Pulmonary artery endothelial cell (primary cell): ENCODE results near the gene PLXNA1. TPM values are rescaled to one million over a fixed set of nuclear protein-coding genes. Genes with fewer than 3 reads are reported as not detected.

Source experiments
- DNase-seq: peaks from one replicate; pipeline ENCODE4 v3.0.0-alpha.2; 2011; ENCODE audit warnings: low read depth, low spot score
- total RNA-seq: library from RNA; depleted of rRNA; stranded (reverse); fragments of >200 nt; gene quantifications from 2 replicates; pipeline ENCODE4 v1.2.3, GENCODE V29; 2014

Gene PLXNA1
- total RNA-seq, 1 donor from 2014 or later = 31.2 TPM

DNA sequence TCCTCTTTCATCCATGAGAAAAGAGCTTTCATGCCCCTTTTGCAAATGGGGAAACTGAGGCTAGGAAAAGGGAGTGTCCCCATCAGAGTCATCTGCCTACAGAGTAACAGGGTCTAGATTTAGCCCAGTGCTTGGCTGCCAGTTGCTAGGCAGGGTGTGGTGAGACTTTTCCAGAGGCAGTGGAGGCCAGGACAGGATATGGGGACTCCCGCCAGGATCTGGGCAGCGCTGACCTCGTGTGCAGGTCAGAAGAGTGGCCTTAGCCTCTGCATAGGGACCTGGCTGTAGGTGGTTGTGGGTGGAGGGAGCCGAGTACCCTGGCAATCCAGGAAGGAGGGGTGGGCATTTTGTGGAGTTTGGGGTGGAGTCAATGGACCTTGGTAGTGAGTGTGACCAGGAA, 4.2 kb downstream of the PLXNA1 start:
- DNase-seq = no peak

DNA sequence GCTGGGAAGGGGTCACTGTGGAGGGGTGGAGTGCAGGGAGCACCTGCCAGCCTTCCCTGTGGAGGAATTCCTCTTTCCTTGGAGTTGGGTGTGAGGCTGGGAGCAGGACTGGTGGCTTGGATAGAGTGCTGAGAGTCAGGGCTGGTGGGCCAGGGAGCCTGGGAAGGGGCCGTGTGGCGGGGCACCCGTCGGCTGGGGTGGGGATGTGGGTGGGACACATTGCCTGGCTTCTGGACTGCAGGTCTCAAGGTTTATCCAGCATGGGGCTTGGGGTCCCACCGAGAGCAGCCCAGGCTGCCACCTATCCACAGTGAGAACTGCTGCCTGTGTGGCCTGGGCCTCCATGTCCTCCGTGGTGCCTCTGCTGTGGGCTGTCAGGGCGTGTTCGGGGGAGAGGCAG, 4.7 kb downstream of the PLXNA1 start:
- no peak for DNase-seq

DNA sequence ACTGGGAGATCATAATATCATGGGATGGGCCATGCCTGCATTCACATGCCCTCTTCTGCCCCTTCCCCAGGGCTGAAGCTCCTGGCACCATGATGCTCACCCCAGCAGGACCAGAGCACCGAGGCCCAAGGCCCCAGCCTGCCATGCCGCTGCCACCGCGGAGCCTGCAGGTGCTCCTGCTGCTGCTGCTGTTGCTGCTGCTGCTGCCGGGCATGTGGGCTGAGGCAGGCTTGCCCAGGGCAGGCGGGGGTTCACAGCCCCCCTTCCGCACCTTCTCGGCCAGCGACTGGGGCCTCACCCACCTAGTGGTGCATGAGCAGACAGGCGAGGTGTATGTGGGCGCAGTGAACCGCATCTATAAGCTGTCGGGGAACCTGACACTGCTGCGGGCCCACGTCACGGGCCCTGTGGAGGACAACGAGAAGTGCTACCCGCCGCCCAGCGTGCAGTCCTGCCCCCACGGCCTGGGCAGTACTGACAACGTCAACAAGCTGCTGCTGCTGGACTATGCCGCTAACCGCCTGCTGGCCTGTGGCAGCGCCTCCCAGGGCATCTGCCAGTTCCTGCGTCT, 5.6 kb downstream of the PLXNA1 start:
- DNase-seq = no peak

DNA sequence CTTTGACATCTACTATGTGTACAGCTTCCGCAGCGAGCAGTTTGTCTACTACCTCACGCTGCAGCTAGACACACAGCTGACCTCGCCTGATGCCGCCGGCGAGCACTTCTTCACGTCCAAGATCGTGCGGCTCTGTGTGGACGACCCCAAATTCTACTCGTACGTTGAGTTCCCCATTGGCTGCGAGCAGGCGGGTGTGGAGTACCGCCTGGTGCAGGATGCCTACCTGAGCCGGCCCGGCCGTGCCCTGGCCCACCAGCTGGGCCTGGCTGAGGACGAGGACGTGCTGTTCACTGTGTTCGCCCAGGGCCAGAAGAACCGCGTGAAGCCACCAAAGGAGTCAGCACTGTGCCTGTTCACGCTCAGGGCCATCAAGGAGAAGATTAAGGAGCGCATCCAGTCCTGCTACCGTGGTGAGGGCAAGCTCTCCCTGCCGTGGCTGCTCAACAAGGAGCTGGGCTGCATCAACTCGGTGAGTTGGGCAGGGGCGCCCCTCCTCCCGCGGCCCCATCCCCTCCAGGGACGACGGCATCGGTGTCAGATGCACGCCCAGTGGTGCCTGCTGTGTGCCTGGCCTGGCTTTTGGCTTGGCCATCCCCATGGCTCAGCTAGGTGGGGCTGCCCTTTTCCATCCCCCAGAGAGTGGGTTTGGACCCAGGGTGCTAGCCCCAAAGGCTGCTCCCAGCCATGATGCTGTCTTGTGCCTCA, 6.6 kb downstream of the PLXNA1 start:
- DNase-seq = no peak

DNA sequence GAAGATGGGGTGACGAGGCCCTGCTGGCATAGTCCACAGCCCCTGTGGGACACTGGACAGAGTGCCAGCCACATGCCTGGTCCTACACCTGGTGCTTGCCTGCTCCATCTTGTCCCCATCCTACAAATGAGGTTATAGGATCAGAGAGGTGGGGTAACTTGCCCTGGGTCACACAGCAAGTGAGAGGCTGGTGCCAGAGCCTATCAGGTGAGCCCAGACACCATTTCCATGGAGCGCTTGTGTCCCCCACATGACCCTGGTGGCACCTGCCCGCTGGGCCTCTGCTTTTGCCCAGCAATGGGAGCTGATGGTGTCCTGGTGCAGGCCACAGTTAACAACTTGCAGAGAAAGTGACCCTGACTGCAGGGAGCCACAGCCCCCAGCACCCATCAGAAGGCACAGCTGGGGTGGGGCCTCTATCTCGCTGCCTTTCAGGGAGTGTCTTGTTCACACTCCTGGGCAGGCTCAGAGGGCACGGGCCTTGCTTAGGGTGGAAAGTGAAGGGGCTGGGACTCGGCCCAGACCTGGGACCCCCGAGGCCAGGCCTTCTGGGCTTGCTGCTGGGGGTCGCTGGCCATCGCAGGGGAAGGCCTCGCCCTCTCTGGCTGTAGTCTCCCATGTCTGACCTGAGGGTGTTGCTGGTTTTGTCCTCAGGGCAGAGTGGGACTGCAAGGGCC, 7.2 kb downstream of the PLXNA1 start:
- DNase-seq = no peak

DNA sequence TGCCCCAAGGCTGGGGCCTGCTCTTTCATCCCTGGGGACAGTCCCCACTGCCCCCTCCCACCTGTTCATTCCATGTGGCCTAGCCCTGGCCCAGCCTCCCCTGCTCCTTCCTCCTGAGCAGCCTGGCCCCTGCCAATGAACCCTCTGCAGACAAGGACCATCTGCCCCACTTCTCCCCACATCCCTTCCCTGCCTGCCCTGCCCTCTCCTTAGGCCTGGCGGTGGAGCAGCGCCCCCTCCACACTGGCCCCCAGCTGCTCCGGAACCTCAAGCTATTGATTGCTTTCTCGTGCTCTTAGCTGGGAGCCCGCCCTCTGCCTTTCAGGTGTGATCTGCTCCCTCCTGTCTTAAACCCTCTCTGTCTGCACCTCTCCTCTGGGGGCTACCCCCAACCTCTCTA, 8.0 kb downstream of the PLXNA1 start:
- DNase-seq = no peak

DNA sequence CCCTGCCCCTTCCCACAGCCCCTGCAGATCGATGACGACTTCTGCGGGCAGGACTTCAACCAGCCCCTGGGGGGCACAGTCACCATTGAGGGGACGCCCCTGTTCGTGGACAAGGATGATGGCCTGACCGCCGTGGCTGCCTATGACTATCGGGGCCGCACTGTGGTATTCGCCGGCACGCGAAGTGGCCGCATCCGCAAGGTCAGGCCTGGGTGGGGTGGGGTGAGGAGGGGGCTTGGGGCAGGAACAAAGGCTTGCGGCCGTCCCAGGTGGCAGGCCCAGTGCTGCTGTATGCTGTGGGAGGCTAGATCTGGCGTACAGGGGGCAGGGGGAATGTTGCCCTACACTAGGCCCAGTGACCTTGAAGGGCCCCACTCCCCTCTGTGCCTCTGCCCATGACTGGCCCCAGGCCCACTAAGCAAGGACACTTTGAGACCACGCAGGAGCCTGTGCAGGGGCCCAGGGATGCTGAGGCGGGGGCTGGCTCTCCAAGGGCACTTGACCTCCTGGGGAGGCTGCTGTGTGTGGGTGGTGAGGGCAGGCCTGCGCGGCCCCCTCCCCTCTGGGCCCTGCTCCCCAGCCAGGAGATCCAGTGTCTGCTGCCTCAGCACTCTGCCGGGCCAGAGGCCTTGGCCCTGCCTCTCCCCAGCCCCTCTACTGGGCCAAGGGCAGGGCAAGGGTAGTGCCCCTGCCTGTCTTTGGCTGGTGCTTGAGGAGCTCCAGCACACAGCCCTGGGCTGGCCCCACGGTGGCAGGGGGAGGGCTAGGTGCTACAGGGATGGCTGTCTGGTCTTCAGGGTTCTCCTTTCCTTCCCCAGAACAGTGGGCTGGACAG, 8.7 kb downstream of the PLXNA1 start:
- no peak for DNase-seq

DNA sequence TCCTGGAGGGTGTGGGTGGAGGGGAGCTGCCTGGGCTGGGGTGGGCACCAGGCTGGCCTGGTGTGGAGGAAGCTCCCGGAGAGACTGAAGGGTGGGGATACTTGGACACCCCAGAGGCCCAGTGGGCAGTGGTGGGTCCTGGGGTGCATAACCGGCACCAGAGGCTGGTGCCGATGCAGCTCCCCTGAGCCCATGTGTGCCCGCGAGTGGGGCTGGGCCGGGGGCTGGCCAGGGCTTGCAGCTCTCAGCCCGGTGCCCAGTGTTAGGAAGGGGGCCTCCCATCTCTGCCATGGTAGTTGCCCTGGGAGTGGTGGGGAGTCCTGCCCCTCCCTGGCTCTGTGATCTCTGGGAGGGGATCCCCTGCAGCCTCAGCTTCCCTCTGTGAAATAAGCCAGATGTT, 9.3 kb downstream of the PLXNA1 start:
- no peak for DNase-seq

DNA sequence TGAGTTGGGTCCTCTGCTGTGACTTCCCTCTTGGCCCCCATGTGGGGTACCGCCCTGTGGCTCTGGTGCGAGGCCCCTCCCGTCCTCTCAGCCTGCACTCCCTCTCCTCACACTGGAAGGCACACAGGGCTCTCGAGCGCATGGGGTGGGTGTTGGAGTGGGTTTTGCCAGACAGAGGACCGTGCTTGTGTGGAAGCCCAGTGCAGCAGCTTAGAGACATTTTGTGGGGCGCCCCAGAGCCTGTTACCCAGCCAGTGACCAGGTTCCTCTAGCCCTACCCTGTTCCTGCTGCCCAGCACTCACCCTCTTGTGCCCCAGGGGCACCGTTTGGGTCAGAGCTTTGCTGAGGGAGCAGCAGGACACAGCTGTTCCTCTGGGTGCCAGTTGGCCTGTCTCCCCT, 9.9 kb downstream of the PLXNA1 start:
- no peak for DNase-seq

DNA sequence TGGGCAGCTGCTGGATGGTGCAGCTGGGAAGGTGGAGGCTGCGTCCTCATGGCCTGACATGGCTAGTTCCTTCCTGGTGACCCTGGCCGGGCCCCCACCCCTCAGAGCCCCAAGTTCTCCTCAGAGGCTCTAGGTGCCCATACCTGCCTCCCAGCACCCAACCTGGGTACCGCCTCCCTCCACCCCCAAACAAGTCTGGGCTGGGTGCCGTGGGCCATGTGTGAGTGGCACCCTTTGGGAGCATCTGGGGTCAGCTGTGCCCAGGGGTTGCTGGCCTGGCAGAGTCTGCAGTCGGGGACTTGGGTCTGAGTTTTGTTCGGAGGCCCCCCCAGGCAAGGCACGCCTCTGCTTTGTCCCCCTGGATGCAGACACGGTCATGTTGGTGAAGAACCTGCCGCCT, 10.5 kb downstream of the PLXNA1 start:
- DNase-seq = no peak

DNA sequence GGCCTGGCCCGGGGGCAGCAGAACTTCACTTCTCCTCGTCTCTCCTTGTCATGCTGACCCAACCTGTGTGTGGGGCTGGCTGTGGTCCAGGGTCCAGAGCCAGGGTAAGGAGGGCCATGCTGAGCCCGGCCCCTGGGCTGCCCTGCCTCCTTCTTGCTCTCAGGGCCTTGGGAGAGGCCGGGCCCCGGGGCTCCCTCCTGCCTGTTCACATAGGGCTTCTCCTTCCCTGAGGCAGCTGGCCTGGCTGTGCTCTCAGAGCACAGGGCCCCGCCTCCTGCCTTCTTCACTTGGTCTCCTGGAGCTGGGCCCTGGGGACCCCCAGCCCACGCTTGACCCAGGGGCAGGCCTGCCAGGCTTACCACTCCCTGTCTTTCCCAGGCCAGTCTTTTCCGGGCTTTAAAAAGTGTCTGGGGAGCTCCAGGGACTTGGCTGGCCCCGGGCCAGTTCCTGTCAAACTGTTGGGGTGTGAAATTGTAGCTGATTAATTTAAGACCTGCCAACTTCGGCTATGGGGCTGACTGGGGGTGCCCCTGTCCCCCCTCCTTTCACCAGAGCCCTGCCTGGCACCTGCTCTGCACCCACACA, 11.8 kb downstream of the PLXNA1 start:
- DNase-seq = no peak

DNA sequence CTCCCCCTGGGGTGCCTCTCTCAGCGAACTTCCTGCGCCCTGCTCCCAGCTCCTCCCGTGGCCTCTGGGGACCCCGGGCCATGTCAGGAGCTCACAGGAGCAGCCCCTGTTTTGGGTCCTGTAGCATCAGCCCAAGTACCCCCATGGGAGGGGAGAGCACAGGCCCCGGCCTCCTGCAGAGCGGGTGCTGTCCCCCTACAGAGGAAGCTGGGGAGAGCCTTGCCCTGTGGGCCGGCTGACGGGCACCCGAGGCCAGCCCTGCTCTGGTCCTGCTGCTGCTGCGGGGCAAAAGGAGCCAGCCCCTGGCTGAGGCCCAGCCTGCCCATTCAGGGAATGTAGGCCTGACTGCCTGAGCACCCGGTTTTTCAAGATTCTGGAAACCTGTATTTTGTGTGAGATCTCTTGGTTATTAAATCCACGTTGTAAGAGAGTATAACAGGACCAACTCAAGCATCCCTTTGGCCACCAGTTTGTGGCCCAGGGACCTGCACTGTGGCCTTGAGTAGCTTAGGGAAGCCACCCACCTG, 12.4 kb downstream of the PLXNA1 start:
- DNase-seq = no peak

DNA sequence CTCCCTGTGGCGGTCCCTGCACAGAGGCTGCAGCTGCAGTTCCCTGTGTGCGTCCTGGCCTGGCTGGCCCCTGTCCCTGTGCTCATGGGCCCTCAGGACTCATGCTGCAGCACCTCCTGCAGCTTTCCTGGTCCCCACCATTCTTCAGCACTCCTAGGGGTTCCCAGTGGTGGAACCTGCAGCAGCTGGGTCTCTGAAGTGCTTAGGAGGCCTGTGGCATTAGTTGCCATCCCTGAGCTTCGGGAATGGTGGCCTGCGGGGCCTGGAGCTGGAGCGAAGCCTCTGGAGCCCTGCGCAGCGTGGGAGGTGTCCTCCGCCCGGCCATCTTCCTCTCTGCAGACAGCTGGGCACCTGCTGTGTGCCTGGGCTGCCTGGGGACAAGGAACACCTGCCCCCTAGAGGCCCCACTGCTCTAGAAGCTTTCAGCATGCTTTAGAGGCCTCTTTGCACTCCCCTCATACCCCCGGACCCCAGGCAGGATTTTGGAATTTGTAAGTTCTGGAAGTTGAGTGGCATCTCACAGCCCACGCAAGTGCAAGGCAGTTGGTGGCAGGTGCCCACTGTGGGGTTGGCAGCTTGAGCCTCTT, 13.1 kb downstream of the PLXNA1 start:
- no peak for DNase-seq

DNA sequence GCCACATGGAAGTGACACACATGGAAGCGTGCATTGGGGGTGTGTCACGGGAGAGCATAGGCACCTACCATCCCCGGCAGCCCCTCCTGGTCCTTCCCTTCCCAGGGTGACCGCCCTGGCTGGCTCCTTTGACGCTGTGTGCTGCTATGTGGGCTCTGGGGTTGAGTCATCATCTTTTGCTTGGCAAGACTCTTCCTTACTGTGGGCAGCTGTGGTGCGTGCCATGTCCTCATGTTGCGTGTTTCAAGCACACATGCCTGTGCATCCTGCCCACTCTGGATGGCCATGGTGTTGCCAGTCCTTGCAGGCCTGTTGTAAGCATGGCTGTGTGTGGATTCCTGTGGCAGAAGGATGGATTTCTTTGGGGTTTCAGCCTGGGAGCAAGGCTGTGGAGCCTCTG, 14.0 kb downstream of the PLXNA1 start:
- DNase-seq = no peak

DNA sequence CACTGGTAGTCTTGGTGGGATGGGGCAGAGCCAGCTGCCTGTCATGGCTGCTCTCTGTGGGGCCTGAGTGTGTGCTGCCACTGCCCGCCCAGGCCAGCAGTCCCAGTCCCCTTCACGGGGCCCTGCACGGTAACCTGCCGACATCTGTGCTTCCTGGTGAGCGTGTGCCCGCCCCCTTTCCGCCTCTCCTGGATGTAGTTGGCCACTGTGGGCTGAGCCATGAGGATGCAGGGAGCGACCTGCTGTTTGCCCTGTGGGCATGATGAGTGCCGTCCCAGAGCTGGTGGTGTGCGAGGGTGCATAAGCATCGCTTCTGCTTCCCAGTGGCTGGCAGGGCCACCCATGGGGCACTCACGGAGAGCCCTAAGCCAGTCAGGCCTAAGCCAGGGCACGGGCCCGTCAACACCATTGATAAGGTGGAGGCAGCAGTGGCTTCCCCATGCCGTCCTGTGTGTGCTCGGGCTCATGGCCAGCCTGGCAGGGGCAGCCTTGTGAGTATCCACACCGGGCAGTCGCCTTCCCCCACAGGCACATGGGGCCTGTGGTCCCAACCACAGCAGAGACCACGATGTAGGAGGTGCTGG, 14.6 kb downstream of the PLXNA1 start:
- no peak for DNase-seq

DNA sequence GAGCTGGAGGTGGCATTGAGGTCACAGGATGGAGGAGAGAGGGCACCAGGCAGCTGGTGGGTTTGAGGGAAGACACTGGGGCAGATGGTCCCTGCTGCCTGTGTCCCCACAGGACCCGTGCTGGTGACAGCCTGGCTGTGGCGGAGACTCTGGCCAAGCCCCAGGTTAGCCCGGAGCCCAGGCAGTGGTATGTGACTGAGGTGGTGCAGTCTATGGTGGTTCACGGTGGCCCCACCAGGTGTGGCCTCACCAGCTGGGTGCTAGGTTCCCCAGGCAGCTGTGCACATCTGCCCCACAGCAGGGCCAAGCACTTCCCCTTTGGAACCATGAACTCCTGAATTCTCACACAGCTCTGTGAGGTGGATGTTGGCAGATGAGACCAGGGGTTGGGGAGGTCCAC, 15.4 kb downstream of the PLXNA1 start:
- no peak for DNase-seq

DNA sequence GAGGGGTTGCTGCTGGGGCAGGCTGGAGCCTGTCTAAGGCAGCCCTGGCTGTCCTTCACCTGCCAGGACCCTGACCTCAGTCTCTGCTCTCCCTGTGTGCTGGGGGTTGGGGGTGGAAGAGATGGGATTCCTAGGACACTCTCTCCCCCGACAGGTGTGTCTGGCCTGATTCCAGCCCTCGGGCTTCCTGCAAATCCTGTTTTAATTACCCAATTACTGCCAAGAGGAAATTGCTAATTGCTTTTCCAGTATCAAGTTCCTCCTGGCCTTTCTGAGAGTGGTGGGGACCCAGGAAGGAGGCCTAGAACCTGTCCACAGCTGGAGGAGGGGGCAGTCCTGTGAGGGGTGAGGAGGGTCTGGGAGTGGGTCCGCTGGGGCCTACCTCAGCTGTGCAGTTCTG, 15.8 kb downstream of the PLXNA1 start:
- DNase-seq = no peak

DNA sequence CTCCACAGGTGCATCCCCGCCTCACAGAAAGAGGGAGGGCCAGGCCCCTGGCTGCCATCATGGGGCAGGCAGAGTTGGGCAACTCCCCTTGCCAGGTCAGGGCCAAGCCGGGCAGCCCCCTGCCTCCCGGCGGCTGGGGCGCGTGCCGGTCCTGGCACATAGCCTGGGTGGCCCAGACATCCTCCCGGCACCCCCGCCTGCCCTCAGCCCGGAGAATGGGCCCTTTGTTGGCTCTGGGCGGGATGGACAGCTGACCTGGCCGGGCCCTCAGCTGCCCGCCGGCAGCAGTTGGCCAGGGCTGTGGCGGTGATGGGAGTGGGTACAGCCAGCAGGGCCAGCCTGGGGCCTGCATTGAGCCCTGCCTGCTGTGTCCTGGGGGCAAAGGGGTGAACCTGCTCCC, 16.5 kb downstream of the PLXNA1 start:
- no peak for DNase-seq

DNA sequence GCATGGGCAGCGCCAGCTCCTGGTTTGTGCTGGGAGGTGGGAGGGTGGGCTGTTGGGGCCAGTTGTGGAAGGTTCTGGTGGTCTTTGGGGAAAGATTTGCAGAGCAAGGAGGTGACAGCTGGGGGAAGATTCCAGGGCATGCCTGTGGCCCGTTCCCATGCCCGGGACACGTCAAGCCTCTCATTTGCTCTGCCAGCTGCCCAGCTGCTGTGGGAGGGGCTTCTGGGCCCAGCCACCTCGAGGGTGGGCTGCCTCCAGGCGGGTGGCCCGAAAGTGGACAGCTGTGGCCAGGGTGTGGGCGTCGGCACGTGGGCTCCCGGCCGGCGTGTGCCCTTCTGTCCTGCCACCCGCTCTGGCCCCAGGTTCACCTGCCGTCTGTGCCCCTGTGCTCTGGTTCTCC, 17.2 kb downstream of the PLXNA1 start:
- no peak for DNase-seq

DNA sequence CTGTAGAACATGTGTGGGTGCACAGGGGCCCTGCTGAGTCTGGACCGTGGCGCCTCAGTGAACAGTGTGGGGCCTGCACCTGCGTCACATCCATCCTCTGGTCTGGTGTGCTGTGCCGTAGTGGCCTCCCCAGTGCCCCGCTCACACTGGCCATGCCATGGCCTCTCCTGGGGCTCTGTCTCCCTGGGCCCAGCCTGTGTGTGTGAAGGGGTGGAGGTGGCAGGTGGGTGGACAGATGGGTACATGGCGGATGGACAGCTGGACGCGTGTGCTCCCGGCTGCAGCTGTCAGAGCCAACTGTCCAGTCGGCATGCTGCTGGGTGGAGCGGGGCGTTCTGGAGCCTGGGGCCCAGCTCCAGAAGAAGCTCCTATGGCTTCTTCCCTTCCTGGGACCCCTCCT, 17.8 kb downstream of the PLXNA1 start:
- no peak for DNase-seq
